K562 (cell line): ENCODE results near the gene MAZ. TPM values are rescaled to one million over a fixed set of nuclear protein-coding genes. Genes with fewer than 3 reads are reported as not detected.

Experiments
- BRCA1 ChIP-seq, 2 experiments: fragments of 450-650 bp in 1 of 2; sonication (generic) in 1 of 2; formaldehyde crosslinking in 1 of 2; IDR thresholded peaks; 2 replicates each; pipeline versions ENCODE4 v1.5.0 to v1.6.1; 2017 to 2020; ENCODE audit warnings: mild to moderate bottlenecking in 1 of 2, missing genetic modification reagents in 1 of 2
- BRF1 ChIP-seq: IDR thresholded peaks from 3 replicates; pipeline ENCODE4 v1.6.1; 2011; ENCODE audit warnings: borderline replicate concordance, mild to moderate bottlenecking; ENCODE audit not compliant: insufficient read length; ENCODE audit errors: extremely low read depth
- DEAF1 ChIP-seq: fragments of 450-650 bp; formaldehyde crosslinking; IDR thresholded peaks from 2 replicates; pipeline ENCODE4 v1.4.0; 2020; ENCODE audit warnings: mild to moderate bottlenecking, moderate library complexity
- E2F4 ChIP-seq: sonication (generic); formaldehyde crosslinking; IDR thresholded peaks from 2 replicates; pipeline ENCODE4 v1.8.0; 2022; ENCODE audit warnings: mild to moderate bottlenecking, low read depth, missing genetic modification reagents
- HCFC1 ChIP-seq: IDR thresholded peaks from 2 replicates; pipeline ENCODE4 v1.6.1; 2012; ENCODE audit warnings: low read depth, low read length, improper control_type of control experiment
- MEF2A ChIP-seq: IDR thresholded peaks from 2 replicates; pipeline ENCODE4 v1.6.1; 2011; ENCODE audit warnings: low read depth, mild to moderate bottlenecking, low read length, moderate library complexity; ENCODE audit not compliant: control insufficient read depth
- PYGO2 ChIP-seq: fragments of 450-650 bp; IDR thresholded peaks from 2 replicates; pipeline ENCODE4 v1.6.1; 2016; ENCODE audit warnings: mild to moderate bottlenecking, missing genetic modification characterization, moderate library complexity, missing compliant biosample characterization
- SMAD3 ChIP-seq: fragments of 450-650 bp; formaldehyde crosslinking; conservative IDR thresholded peaks from 2 replicates; pipeline ENCODE4 v1.4.0; 2020; ENCODE audit warnings: mild to moderate bottlenecking
- ZKSCAN1 ChIP-seq: fragments of 150-350 bp; IDR thresholded peaks from 2 replicates; pipeline ENCODE4 v1.6.1; 2016; ENCODE audit warnings: low read depth, low read length
- ZNF165 ChIP-seq: fragments of 250-450 bp; sonication (Bioruptor Pico); IDR thresholded peaks from 2 replicates; pipeline ENCODE4 v1.4.0; 2020; ENCODE audit warnings: borderline replicate concordance
- ZNF583 ChIP-seq: fragments of 250-450 bp; sonication (Bioruptor Pico); IDR thresholded peaks from 2 replicates; pipeline ENCODE4 v1.4.0; 2020
- polyA plus RNA-seq, 8 experiments: library from polyadenylated mRNA; depleted of rRNA in 4 of 8; stranded (reverse) in 5 of 8; unstranded in 3 of 8; fragments of >200 nt; fragmentation: Nextera tagmentation in 2 of 8; fragmentation: Illumina TruSeq in 1 of 8; extraction: Ambion mirVana in 2 of 8; extraction: Trizol in 1 of 8; gene quantifications; 2 replicates each; pipeline versions ENCODE4 v1.2.1 to v1.2.3, GENCODE V29; 2011 to 2014; ENCODE audit warnings: inconsistent platforms in 1 of 8, missing spikeins in 1 of 8
- total RNA-seq, 7 experiments: library from RNA; depleted of rRNA in 6 of 7; stranded (reverse); fragments of >200 nt in 6 of 7; fragmentation: Illumina TruSeq in 2 of 7; extraction: Trizol in 2 of 7; gene quantifications; 2 replicates each; pipeline versions ENCODE4 v1.2.1 to v1.2.3, GENCODE V29; 2011 to 2021; ENCODE audit warnings: low replicate concordance in 1 of 7
- TF ChIP-seq, protein P1 (sequence below): IDR thresholded peaks from 2 replicates; pipeline ENCODE4 v1.6.1; 2011; ENCODE audit warnings: borderline replicate concordance, low read depth, mild to moderate bottlenecking, moderate library complexity, low read length; ENCODE audit not compliant: insufficient read depth, poor library complexity, severe bottlenecking
- TF ChIP-seq, protein P2 (sequence below): sonication (generic); formaldehyde crosslinking; IDR thresholded peaks from 2 replicates; pipeline ENCODE4 v1.8.0; 2022; ENCODE audit warnings: missing genetic modification reagents, mild to moderate bottlenecking, moderate library complexity, borderline replicate concordance
- TF ChIP-seq, protein P3 (sequence below): sonication (generic); formaldehyde crosslinking; IDR thresholded peaks from 2 replicates; pipeline ENCODE4 v1.8.0; 2023; ENCODE audit warnings: missing genetic modification reagents, mild to moderate bottlenecking, borderline replicate concordance

MAZ gene
- total and polyA plus RNA-seq, 9 of the 15 experiments (the other 6 are each of a cell fraction or from before 2014, with no cell fraction given), result 45.4 to 532 (median 250) TPM

- TF ChIP-seq DEAF1 (CRISPR knock-in tag) (no peak), MEF2A (peak; percentile 38; the same call in 1 of the 2 replicates), ZNF165 (CRISPR knock-in tag) (no peak), PYGO2 (tag) (no peak), BRF1 (no peak), SMAD3 (CRISPR knock-in tag) (no peak), ZKSCAN1 (0 out of 2 replicates have a peak, but pooled peaks have one; percentile 18), ZNF583 (CRISPR knock-in tag) (no peak), E2F4 (CRISPR knock-in tag) (no peak), HCFC1 (no peak), BRCA1 (IDR thresholded peaks at IDR 0.05) (no peak), BRCA1 (CRISPR knock-in tag; IDR thresholded peaks at IDR 0.05) (no peak)
- TF ChIP-seq, protein P1, sequence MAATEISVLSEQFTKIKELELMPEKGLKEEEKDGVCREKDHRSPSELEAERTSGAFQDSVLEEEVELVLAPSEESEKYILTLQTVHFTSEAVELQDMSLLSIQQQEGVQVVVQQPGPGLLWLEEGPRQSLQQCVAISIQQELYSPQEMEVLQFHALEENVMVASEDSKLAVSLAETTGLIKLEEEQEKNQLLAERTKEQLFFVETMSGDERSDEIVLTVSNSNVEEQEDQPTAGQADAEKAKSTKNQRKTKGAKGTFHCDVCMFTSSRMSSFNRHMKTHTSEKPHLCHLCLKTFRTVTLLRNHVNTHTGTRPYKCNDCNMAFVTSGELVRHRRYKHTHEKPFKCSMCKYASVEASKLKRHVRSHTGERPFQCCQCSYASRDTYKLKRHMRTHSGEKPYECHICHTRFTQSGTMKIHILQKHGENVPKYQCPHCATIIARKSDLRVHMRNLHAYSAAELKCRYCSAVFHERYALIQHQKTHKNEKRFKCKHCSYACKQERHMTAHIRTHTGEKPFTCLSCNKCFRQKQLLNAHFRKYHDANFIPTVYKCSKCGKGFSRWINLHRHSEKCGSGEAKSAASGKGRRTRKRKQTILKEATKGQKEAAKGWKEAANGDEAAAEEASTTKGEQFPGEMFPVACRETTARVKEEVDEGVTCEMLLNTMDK, result no peak
- TF ChIP-seq, protein P2, sequence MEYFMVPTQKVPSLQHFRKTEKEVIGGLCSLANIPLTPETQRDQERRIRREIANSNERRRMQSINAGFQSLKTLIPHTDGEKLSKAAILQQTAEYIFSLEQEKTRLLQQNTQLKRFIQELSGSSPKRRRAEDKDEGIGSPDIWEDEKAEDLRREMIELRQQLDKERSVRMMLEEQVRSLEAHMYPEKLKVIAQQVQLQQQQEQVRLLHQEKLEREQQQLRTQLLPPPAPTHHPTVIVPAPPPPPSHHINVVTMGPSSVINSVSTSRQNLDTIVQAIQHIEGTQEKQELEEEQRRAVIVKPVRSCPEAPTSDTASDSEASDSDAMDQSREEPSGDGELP (CRISPR knock-in tag), result no peak
- TF ChIP-seq, protein P3, sequence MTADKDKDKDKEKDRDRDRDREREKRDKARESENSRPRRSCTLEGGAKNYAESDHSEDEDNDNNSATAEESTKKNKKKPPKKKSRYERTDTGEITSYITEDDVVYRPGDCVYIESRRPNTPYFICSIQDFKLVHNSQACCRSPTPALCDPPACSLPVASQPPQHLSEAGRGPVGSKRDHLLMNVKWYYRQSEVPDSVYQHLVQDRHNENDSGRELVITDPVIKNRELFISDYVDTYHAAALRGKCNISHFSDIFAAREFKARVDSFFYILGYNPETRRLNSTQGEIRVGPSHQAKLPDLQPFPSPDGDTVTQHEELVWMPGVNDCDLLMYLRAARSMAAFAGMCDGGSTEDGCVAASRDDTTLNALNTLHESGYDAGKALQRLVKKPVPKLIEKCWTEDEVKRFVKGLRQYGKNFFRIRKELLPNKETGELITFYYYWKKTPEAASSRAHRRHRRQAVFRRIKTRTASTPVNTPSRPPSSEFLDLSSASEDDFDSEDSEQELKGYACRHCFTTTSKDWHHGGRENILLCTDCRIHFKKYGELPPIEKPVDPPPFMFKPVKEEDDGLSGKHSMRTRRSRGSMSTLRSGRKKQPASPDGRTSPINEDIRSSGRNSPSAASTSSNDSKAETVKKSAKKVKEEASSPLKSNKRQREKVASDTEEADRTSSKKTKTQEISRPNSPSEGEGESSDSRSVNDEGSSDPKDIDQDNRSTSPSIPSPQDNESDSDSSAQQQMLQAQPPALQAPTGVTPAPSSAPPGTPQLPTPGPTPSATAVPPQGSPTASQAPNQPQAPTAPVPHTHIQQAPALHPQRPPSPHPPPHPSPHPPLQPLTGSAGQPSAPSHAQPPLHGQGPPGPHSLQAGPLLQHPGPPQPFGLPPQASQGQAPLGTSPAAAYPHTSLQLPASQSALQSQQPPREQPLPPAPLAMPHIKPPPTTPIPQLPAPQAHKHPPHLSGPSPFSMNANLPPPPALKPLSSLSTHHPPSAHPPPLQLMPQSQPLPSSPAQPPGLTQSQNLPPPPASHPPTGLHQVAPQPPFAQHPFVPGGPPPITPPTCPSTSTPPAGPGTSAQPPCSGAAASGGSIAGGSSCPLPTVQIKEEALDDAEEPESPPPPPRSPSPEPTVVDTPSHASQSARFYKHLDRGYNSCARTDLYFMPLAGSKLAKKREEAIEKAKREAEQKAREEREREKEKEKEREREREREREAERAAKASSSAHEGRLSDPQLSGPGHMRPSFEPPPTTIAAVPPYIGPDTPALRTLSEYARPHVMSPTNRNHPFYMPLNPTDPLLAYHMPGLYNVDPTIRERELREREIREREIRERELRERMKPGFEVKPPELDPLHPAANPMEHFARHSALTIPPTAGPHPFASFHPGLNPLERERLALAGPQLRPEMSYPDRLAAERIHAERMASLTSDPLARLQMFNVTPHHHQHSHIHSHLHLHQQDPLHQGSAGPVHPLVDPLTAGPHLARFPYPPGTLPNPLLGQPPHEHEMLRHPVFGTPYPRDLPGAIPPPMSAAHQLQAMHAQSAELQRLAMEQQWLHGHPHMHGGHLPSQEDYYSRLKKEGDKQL (CRISPR knock-in tag), result no peak
These were observed 5.0 kb downstream of the MAZ start (continued) for GRCh38 chr16:29811170-29811895.
